HG02759 (cell line): ENCODE data around the gene DENND1A.

Source experiments
- ATAC-seq: cut with Tn5 transposase; IDR thresholded peaks from one replicate; pipeline ENCODE4 v1.9.1; 2021; ENCODE audit warnings: mild to moderate bottlenecking, moderate library complexity; ENCODE audit not compliant: unreplicated experiment

DENND1A gene

DNA sequence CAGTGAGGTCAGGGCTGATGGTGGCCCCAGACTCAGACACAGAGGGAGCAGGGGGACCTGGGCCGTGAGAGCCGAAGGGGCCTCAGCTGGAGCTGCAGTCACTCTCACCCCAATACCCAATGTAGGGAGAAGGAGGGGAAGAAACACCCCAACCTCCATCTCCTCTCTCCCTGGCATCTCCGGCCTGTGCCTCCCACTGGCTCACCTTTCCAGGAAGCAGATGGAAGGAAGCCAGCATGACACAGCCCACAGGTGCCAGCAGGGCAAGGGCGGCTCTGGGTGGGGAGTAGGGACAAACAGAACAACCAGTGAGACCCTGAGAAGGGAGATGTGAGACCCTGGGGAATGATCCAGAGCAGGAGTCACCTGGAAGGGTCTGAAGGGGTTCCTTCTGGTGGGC, 576.9 kb downstream of the DENND1A start:
- ATAC-seq = no peak

DNA sequence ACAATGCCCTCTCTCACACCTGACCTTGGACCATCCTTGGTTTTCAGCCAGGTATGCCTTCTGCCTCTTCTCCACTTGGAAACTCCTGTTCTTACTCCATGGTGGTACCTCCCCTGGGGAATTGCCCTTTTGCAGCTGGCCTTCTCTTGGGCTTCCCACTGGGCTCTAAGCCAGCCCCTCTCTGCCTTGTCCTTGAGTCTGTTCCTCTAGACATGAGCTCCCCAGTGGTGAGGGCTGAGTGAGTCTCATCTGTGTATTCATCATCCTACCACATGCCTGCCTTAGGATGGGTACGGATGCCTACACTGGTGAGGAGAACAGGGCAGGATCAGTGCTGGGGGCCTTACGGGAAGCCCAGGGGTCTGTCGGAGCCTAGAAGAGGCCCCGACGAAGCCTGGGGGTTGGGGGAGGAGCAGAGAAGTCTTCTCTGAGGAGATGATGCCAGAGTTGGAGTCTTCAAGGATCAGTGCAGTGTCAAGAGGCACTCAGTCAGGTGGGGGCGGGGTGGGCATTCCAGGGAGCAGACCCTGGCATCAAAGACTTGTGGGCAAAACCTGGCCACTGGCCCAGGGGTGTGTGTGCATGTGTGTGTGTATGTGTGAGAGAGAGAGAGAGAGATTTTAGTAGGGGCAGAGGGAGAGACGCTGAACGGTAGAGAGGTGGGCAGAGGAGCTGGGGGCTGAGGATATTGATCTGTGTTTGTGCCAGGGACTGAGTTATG, 579.2 kb downstream of the DENND1A start:
- ATAC-seq = no peak

DNA sequence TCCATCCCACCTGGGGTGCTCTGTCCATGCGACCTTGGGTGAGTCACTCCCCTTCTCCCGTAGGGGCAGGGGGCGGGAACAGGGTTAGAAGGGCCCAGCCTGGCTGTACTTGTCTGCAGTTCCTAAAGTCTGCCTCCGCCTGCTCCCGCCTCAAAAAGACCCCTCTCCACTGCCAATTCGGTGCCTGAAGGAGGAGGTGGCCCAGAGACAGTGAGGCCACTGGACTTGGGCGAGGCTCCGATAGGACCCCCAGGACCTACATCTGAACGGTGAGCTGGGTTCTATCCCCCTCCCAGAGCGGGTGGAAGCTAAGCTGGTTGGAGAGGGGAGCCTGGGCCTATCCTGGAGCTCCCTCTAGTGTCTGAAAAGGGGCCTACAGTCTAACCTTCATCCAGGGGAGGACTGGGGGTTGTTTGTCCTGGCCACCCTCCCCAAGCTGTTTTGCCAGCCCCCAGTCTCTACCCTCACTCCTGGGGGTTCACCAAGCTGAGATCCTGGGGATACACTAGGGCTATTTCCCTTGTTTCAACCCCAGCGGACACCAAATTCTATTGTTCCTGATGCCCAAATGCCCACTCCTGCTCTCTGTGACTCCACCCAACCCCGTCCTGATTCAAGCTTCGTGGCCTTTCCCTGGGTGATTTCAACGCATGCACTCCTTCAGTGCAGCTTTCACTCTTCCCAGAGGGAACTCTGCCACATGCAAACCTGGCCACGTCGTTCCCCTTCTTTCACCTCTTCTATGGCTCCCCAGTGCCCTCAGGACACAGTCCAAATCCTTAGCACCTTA, 580.0 kb downstream of the DENND1A start:
- ATAC-seq = peak; percentile 49

DNA sequence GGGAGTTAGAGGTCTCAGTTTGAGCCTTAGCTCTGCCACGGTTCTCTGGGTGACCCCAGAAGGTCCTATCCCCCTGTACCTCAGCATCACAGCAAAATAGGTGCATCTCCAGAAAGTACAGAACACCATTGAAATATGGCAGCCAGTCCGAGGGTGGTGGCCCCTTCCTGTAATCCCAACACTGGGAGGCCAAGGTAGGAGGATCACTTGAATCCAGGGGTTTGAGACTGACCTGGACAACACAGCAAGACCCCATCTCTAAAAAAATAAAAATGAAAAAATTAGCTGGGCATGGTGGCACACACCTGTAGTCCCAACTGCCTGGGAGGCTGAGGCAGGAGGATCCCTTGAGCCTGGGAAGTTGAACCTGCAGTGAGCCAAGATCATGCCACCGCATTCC, 580.9 kb downstream of the DENND1A start:
- ATAC-seq = no peak

DNA sequence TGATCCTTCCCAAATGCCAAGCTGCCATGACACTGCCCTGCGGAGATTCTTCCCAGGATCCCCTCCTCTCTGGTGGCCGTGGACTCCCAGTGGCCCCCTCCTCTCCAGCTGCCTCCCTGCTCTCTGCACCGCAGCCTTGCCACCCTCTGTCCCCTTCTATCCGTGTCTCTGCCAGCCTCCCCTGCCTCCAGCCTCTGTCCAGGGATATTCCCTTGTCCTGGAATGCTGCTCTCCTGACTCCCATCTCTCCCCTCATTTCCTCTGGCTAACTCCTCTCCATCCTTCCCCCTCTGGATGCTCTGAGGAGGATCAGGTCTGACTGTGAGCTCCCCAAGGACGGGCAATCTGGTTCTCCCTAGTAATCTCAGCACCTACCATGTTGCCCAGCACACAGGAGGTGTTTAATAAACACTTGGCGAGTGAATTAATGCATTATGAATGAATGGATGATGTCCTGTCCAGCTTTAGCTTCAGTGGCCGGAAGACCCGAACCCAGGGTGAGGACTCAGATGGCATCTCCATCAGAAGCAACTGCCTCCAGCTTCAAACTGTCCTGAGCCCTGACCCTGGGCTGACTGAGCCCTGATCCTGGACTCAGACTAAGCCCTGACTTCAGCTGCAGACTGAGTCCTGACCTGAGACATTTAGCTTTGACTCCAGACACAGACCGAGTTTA, 581.5 kb downstream of the DENND1A start:
- ATAC-seq = no peak

DNA sequence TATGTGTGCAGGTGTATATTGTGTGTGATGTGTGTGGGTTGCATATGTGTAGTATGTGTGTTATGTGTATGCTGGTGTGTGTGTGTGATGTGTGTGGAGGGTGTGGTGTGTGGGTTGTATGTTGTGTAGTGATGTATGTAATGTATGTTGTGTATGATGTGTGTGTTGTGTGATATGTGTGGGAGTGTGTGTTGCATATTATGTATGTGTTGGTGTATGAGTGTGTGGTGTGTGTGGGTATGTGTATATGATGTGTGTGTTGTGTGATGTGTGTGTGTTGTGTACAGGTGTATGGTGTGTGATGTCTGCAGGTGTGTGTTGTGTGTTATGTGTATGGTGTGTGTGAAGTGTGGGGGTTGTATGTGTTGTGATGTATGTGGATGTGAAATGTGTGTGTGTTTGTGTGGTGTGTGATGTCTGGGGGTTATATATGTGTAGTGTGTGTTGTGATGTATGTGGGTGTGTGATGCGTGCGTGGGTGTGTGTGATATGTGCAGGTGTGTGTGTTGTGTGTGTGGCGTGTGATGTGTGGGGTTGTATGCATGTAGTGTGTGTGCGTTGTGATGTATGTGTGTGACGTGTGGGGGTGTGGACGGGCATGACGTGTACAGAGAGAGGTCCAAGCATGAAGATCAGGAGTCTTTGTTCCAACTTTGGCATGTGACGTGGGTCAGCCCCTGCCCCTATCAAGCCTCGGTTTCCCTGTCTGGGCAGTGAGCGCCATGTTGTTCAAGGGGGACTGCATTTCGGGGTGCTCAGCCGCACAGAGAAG, 582.5 kb downstream of the DENND1A start:
- ATAC-seq = no peak

DNA sequence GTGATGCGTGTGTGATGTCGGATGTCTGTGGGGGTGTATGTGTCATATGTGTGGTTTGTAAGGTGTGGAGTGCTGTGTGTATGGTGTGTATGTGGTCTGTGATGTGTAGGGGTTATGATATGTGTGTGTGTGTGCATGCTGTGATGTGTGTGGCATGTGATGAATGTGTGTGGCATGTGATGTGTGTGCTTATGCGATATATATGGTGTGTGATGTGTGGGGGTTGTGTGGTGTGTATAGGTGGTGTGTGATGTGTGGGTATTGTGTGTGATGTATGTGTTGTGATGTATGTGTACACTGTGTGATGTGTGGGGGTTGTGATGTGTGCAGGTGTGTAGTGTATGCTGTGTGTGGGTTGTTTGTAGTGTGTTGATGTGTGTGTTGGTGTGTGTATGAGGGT, 583.1 kb downstream of the DENND1A start:
- no peak for ATAC-seq

DNA sequence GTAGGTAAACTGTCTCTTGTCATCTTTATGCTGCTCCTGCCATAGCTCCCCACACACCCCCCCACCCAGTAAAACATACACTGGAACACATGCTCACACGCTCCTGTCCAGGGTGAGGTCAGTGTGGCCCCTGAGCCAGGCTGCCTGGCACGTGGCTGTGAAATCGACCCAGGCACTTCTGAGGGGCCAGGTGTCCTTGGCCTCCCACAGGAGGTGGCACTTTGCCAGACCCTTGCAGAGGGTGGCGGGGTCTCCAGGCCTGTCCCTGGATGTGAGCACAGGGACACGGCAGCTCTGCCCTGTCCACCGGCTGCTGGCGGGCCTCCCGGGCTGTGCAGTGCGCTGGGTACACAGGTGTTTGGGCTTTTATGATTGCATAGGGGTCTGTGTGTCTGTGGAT, 583.9 kb downstream of the DENND1A start:
- ATAC-seq = no peak

DNA sequence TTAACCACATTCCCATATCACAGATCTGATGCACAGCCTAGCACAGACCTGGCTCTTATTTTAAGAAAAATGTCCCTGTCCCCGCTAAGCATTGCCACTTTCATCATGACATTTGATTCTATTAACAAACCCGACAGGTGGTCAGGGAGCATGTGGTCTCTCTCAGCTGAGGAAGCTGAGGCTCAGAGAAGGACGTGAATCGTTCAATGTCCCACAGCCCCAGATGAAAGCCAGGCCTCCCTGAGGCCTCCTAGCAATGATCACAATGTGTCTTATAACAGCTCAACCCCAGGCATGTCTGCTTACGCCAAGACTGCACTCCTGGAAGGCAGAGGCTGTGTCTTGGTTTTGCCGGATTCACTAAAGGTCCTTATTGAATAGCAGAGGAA, 584.4 kb downstream of the DENND1A start:
- no peak for ATAC-seq

DNA sequence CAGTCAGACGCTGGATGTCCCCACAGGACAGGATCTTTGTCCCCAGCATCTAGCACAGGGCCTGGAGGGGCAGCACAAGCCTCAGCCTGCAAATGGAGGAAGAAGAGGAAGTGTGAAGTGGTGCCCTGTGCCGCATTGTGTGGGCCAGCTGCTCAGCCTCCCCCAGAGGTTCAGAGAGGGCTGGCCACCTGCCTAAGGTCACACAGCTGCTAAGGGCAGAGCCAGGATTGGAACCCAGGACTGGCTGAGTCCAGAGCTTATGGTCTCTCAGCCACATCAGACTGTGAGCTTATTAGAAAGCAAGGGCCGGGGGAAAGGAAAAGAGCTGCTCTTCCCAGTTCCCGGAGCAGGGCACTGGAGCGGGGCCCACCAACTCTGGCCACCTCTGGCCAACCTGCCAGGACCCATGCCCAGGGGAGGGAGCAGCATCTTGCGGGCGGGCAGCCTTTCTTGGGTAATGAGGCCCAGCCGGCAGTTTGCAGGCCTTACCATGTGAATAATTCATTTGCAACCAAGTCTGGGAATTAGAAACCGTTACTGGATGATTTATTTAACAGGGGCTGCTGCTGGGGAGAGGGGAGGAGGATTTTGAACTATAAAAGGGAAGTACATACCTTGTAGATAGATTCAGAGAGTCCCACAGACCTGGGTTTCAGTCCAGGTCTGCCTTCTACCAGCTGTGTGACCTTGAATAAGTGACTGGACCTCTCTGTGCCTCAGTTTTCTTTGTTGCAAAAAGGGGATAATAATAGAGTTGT, 585.6 kb downstream of the DENND1A start:
- no peak for ATAC-seq

DNA sequence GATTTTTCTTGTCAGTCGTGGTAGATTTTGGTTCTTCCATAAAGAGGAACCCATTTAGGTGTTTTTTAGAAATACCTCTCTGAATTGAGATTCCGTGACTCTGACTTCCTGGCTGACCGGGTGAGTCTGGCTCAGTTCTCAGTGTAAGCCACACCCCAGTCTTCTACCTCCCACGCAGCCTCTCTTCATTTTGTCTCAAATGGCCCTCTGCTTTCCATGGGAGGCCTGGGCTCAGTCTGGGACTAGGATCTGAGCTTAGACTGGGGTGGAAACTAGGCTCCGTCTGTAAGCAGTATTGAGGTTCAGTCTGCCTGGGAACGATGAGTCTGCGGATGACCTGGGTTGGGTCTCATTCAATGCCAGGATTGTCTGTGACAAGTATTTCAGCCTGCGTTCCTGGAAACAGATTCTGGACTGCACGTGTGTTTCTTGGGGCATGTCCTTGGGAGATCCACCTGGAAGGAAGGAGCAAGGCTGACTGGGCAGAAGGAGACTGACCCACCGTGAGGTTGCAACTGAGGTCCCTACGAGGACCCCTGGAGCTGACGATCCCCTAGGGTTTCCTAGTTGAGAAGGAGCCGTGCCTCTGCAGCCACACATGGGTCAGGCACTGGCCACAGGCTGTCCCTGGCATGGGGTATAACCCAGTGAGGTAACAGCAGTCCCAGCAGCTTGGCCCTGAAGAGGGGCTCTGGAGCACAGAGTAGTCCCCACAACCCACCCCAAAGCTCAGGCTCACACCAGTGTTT, 586.3 kb downstream of the DENND1A start:
- ATAC-seq = no peak

DNA sequence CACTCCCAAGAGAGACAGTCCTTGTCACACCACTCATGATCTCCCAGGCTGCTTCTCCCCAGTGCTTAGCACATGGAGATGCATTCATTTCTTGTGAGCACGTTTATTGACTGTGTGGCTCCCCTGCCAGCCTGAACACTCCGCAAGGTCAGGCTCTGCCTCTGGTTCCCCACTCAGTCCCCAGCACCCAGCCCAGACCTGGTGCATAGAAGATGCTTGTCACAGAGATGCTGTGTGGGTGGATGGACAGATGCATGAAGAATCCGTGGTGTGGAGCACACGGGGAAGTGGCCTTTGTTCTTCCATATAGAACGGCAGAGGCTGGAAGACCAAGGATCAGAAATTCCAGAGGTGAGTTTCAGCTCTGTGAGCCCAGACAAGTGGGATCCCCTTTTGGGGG, 587.7 kb downstream of the DENND1A start:
- no peak for ATAC-seq

DNA sequence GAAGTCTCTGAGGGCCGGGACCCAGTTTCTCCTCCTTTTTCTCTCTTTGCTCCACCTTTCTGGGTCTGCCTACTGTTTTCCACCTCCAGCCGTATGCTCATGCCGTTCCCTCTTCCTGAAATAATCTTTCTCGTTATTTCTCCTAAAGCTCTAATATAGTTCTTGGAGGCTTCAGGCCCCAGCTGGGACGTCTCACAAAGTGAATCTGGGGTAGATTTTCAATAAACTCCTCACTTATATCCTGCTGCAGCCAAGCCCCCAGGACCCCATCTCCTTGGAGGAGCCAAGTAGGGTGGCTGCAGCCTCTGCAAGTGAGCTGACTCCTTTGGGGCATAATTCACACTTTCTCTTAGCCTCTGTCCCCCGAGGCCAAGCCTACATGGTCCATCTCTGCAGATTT, 588.1 kb downstream of the DENND1A start:
- no peak for ATAC-seq

DNA sequence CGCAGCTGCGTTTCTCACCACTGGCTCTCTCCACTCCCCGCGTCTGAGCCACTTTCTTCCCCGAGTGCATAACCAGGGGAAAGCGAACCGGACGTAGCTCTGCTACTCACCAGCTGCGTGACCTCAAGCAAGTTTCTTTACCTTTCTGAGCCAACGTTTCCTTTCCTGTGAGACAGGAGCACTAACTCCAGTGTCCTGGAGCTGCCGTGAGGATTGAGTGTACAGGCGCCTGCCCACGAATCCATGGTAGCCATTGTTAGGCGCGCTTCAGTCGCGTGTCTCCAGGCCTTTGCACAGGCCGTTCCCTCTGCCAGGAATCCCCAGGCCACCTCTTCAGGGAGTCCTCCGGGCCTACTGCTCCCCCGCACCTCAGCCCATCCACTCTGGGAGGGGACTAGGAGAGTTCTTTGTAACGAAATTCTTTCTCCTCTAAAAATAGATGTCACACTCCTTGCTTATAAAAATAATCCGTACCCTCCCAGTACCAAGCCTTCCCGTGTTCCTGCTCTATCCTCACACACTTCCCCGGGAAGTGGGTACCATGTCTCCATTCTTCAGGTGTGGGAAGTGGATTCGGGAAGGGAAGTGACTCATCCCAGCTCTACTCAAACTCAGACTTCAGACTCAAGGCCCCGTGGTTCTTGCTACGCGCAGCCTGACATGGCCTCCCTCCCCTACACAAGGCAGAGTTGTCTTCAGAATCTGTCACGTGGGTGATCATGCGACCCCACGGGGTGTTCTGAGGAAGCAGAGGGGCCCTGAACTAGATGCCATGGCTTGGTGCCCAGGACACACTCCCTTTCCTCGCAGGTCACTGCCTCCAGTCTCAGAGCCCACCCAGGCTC, 590.0 kb downstream of the DENND1A start:
- peak; percentile 42 for ATAC-seq

DNA sequence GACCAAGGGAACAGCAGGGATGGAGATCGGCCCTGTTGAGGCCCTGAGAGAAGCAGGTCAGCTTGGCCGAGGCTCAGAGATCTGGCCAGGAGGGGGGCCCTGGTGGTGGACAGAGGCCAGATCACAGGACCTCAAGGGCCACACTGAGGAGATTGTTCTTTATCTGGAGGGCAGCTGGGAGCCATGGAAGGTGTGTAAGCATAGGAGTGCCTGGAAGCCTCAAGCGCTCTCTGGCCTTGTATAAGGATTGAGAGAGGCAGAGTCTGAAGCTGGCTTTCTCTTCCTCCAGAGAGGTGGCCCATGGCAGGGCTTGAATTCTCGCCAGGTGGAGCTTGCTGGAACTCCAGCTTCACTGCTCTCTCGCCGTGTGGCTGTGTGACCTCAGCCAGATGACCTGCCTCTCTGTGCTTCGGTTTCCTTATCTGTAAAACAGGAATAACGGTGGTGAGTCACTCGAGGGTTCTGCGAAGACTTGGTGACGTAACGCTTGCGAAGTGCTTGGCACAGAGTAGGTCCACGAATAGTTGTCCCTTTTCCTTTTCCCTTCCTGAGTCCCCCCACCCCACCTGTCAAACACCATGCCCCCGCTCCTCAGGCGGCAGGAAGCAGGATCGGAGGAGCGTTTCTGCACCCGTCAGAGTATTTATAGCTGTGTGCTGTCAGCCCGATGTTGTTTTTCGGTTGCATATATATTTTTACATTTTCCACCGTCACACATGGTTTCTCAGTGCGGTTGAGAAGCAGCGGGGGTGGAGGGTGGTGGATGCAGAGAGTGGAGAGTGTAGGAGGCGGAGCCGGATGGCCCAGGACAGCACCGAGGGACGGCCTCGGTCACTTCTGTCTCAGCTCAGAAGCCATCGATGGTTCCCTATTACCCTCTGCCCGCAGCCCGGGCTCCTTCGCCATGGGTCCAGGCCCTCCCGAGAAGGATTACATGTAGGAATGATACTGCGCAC, 590.9 kb downstream of the DENND1A start:
- peak; percentile 66 for ATAC-seq

DNA sequence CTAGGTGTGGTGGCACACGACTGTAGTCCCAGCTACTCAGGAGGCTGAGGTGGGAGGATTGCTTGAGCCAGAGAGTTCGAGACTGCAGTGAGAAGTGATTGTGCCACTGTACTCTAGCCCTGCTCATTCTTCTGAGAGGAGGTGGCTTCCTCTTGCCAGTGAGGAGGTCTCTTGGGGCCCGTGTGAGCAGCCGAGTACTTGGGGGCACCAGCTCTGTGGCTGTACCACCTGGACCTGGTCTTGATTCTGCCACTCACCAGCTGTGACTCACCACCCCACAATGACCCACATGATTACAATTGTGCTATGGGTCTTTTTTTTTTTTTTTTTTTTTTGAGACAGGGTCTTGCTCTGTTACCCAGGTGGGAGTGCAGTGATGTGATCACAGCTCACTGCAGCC, 592.0 kb downstream of the DENND1A start:
- no peak for ATAC-seq

DNA sequence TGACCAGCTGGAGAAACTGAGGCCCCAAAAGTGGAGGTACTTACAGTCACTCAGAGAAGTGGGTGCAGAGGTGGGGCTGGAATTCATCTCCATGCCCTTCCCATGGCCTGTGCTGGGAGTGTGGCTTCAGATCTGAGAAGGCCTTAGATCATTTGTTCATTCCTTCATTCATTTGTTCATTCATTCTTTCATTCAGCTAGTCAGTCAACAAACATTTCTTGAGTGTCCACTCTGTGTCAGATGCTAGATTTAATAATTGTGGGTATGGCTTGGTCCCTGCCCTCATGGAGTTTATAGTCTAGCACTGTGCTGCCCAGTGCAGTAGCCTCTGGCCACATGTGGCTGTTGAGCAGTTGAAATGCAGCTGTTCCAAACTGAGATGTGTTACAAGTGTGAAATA, 593.0 kb downstream of the DENND1A start:
- no peak for ATAC-seq

DNA sequence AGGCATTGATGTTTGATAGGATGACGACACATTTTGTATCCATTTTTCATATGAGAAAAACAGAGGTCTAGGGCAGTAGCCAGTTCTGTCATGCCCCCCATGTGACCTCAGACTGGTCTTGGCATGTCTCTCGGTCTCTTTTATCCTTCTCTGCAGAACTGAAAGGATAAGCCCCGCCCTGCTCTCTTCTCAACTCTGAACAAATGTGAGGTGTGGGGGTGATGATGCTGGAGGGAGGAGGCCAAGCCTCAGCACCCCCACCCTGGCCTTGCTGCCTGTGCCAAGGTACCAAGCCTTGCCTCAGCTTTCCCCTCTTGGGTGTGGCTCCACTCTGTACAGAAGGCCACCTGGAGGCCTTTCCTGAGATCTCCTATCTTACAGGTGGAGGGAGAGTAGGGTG, 593.5 kb downstream of the DENND1A start:
- ATAC-seq = no peak
